ENCODE data around the gene CCNB2.

CCNB2 gene

GRCh38 chr15:59157396-59157795 lies 52.5 kb downstream of the CCNB2 start (continued):
- TF ChIP-seq ZNF518A (tag by site-specific recombination; conservative IDR thresholded peaks at IDR 0.05; ENCODE audit: low read depth) (no peak), EGR2 (tag by site-specific recombination; IDR thresholded peaks at IDR 0.05; ENCODE audit: low read depth) (no peak), SALL2 (tag by site-specific recombination; IDR thresholded peaks at IDR 0.05; ENCODE audit: borderline replicate concordance) (no peak), ZNF23 (tag by site-specific recombination; IDR thresholded peaks at IDR 0.05; ENCODE audit: borderline replicate concordance) (no peak), YY1 (tag by site-specific recombination; IDR thresholded peaks at IDR 0.05) (no peak), ZNF354C (tag by site-specific recombination; IDR thresholded peaks at IDR 0.05; ENCODE audit: borderline replicate concordance, low read depth) (no peak), CTCF (tag by site-specific recombination; IDR thresholded peaks at IDR 0.05) (no peak), ZSCAN5A (tag by site-specific recombination; IDR thresholded peaks at IDR 0.05) (no peak), ZNF24 (tag by site-specific recombination; IDR thresholded peaks at IDR 0.05) (no peak), ZBTB10 (tag by site-specific recombination; IDR thresholded peaks at IDR 0.05) (no peak), ZNF350 (tag by site-specific recombination; IDR thresholded peaks at IDR 0.05) (no peak), ZNF18 (tag by site-specific recombination; IDR thresholded peaks at IDR 0.05) (no peak), HOXD13 (CRISPR knock-in tag; IDR thresholded peaks at IDR 0.05; ENCODE audit: borderline replicate concordance) (no peak)
